MM.1S (cell line): ENCODE data around the gene NEURL1.
A peak's percentile ranks its signal among the peaks of the same experiment; 100 is the strongest.

Experiments
- DNase-seq: peaks from one replicate; pipeline ENCODE4 v3.0.0-alpha.2; 2015
- H2AFZ ChIP-seq: fragments of 300-600 bp; sonication (generic); 2 replicates; pipeline ENCODE4 v1.6.0; 2016; ENCODE audit warnings: antibody characterized with exemption, low read length
- H3F3A ChIP-seq: fragments of 300-600 bp; sonication (generic); 2 replicates; pipeline ENCODE4 v1.6.1; 2016; ENCODE audit warnings: mild to moderate bottlenecking, antibody characterized with exemption, low read length, moderate library complexity, mixed read lengths; ENCODE audit not compliant: insufficient read depth
- H3K27ac ChIP-seq: fragments of 300-600 bp; sonication (generic); 2 replicates; pipeline ENCODE4 v1.5.1; 2016; ENCODE audit warnings: mild to moderate bottlenecking, low read length
- H3K27me3 ChIP-seq: fragments of 300-600 bp; sonication (generic); replicated peaks from 2 replicates; pipeline ENCODE4 v1.6.0; 2016; ENCODE audit warnings: low read length; ENCODE audit not compliant: insufficient read depth
- H3K36me3 ChIP-seq: fragments of 300-600 bp; sonication (generic); replicated peaks from 2 replicates; pipeline ENCODE4 v1.6.1; 2016; ENCODE audit warnings: mild to moderate bottlenecking, low read length, mixed read lengths; ENCODE audit not compliant: insufficient read depth
- H3K4me1 ChIP-seq: fragments of 300-600 bp; sonication (generic); 2 replicates; pipeline ENCODE4 v1.6.1; 2016; ENCODE audit warnings: low read length, mixed read lengths
- H3K4me2 ChIP-seq: fragments of 300-600 bp; sonication (generic); 2 replicates; pipeline ENCODE4 v1.6.0; 2016; ENCODE audit warnings: low read depth, low read length
- H3K4me3 ChIP-seq: fragments of 300-600 bp; sonication (generic); 2 replicates; pipeline ENCODE4 v1.5.1; 2016; ENCODE audit warnings: low read length, mixed read lengths
- H3K79me2 ChIP-seq: fragments of 300-600 bp; sonication (generic); 2 replicates; pipeline ENCODE4 v1.6.1; 2016; ENCODE audit warnings: mixed run types, low read length, mixed read lengths
- H3K9ac ChIP-seq: fragments of 300-600 bp; sonication (generic); 2 replicates; pipeline ENCODE4 v1.6.1; 2016; ENCODE audit warnings: low read length, mixed read lengths
- H3K9me2 ChIP-seq: fragments of 300-600 bp; sonication (generic); replicated peaks from 2 replicates; pipeline ENCODE4 v1.6.1; 2016; ENCODE audit warnings: mild to moderate bottlenecking, low read length, mixed read lengths; ENCODE audit not compliant: insufficient read depth
- H3K9me3 ChIP-seq: fragments of 300-600 bp; sonication (generic); replicated peaks from 2 replicates; pipeline ENCODE4 v1.6.1; 2016; ENCODE audit warnings: mild to moderate bottlenecking, low read length, mixed read lengths; ENCODE audit not compliant: insufficient read depth
- H4K20me1 ChIP-seq: fragments of 300-600 bp; sonication (generic); 2 replicates; pipeline ENCODE4 v1.6.1; 2016; ENCODE audit warnings: mild to moderate bottlenecking, low read length, moderate library complexity, mixed read lengths; ENCODE audit not compliant: insufficient read depth
- CTCF ChIP-seq: fragments of 300-600 bp; sonication (generic); IDR thresholded peaks from 2 replicates; pipeline ENCODE4 v1.5.1; 2016; ENCODE audit warnings: antibody characterized with exemption, low read length, mixed read lengths
- EZH2 ChIP-seq: fragments of 300-600 bp; sonication (generic); optimal IDR thresholded peaks from 2 replicates; pipeline ENCODE3; 2017; ENCODE audit warnings: low read depth, mild to moderate bottlenecking, antibody characterized with exemption, low read length, mixed read lengths
- EZH2phosphoT487 ChIP-seq: fragments of 300-600 bp; sonication (generic); IDR thresholded peaks from 2 replicates; pipeline ENCODE4 v1.6.1; 2018; ENCODE audit warnings: antibody characterized with exemption, low read length

NEURL1 gene

GRCh38 chr10:103553743-103554487 is 60.4 kb downstream of the NEURL1 start:
- H2AFZ ChIP-seq = no peak overlapping the region
- 0 out of 2 replicates have a peak, but pooled peaks cover 3% of the 10 kb centered on the region for H3K4me1 ChIP-seq
- H3K79me2 ChIP-seq = no peaks in the 10 kb centered on the region
- H3K9me2 ChIP-seq = no peaks in the 10 kb centered on the region
- TF ChIP-seq CTCF (no peak), EZH2 (no peak), EZH2phosphoT487 (no peak)
- H3F3A ChIP-seq = no peaks in the 10 kb centered on the region
- no peaks in the 10 kb centered on the region for H4K20me1 ChIP-seq
- H3K36me3 ChIP-seq = no peaks in the 10 kb centered on the region
- H3K27me3 ChIP-seq = no peaks in the 10 kb centered on the region
- H3K9ac ChIP-seq = no peak overlapping the region
- H3K4me3 ChIP-seq = no peak overlapping the region
- H3K27ac ChIP-seq = no peak overlapping the region
- no peak overlapping the region for H3K4me2 ChIP-seq
- no peak for DNase-seq
- no peaks in the 10 kb centered on the region for H3K9me3 ChIP-seq

GRCh38 chr10:103554488-103555324 is 61.2 kb downstream of the NEURL1 start:
- Histone ChIP-seq H3K27ac (no peak overlapping the region), H3F3A (no peaks in the 10 kb centered on the region), H3K9me3 (no peaks in the 10 kb centered on the region), H3K9ac (peak overlapping the region; percentile 23; the same call in 1 of the 2 replicates), H3K79me2 (no peaks in the 10 kb centered on the region), H4K20me1 (no peaks in the 10 kb centered on the region), H3K4me2 (peak overlapping the region; percentile 84), H3K4me3 (peak overlapping the region; percentile 53), H2AFZ (no peak overlapping the region), H3K27me3 (no peaks in the 10 kb centered on the region), H3K9me2 (no peaks in the 10 kb centered on the region), H3K36me3 (no peaks in the 10 kb centered on the region), H3K4me1 (0 out of 2 replicates have a peak, but pooled peaks cover 3% of the 10 kb centered on the region)
- peak; percentile 52 for DNase-seq
- TF ChIP-seq CTCF = no peak
- no peak for TF ChIP-seq EZH2phosphoT487
- TF ChIP-seq EZH2 = no peak

- Histone ChIP-seq H3K27ac (no peak overlapping the region), H3K4me3 (peak overlapping the region; percentile 53), H4K20me1 (no peaks in the 10 kb centered on the region), H3K9me2 (no peaks in the 10 kb centered on the region), H3K9me3 (no peaks in the 10 kb centered on the region), H3K4me2 (peak overlapping the region; percentile 84), H3F3A (no peaks in the 10 kb centered on the region), H3K4me1 (0 out of 2 replicates have a peak, but pooled peaks cover 3% of the 10 kb centered on the region), H3K36me3 (no peaks in the 10 kb centered on the region), H3K79me2 (no peaks in the 10 kb centered on the region), H3K9ac (peak overlapping the region; percentile 23; the same call in 1 of the 2 replicates), H2AFZ (no peak overlapping the region), H3K27me3 (no peaks in the 10 kb centered on the region)
- TF ChIP-seq EZH2phosphoT487 (no peak), CTCF (no peak), EZH2 (no peak)
- DNase-seq = no peak
These were observed 61.8 kb downstream of the NEURL1 start for GRCh38 chr10:103555325-103555649.
